ENCODE results near the gene CEP104. TPM values are rescaled to one million over a fixed set of nuclear protein-coding genes. Genes with fewer than 3 reads are reported as not detected.
A peak's percentile ranks its signal among the peaks of the same experiment; 100 is the strongest.
"Not testable (repeated sequence)": the region's sequence is repeated elsewhere in the genome, so short reads cannot be mapped to it uniquely, and the experiment has no call there.

Gene CEP104
- total and polyA plus RNA-seq, 8 donors = 7.0 to 128 (median 28.7) TPM

DNA sequence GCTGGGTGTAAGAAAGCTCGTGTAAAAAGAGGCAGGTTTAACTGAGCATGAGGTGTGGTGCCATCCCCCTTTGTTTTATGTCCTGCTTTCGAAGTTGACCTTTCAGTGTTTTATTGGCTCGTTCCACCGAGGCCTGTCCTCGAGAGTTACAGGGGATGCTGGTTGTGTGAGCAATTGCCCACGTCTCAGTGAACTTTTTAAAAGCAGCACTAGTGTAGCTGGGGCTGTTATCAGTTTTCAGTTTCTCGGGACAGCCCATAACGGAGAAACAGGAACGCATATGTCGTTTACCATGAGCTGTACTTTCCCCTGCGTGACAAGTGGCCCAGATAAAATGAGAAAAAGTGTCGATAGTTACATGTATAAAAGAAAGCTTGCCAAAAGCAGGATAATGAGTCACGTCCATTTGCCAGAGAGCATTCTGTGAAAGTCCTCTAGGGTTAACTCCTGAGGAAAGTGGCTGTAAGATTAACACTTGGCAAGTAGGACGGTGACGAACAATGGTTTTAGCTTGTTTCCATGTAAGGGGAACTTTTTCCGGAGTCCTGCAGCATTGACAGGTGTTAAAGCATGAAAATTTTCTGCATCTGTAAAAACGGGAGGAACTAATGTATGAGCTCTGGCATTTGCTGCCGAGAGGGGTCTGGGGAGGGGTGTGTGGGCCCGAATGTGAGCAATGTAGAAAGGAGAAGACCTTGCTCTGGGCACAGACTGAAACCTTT lies 52.9 kb downstream of the CEP104 start:
- 56 to 70% (median 60%) methylated on average over 19 of the region's 19 CpGs for WGBS, 5 donors
- no peak for DNase-seq

DNA sequence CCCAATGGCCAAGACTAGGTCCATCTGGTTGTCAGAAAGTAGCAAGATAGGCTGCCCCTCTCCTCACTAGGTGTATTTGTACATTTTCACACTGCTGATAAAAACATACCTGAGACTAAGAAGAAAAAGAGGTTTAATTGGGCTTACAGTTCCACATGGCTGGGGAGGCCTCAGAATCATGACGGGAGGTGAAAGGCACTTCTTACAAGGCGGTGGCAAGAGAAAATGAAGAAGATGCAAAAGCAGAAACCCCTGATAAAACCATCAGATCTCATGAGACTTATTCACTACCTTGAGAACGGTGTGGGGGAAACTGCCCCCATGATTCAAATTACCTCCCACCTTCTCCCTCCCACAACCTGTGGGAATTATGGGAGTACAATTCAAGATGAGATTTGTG lies 56.2 kb downstream of the CEP104 start:
- DNase-seq; H3K9me3 ChIP-seq; H3K4me3 ChIP-seq; H3K27ac ChIP-seq; H3K36me3 ChIP-seq; intact Hi-C loops (cut with DNase I; ENCODE audit: low total_unique reads): not testable (repeated sequence)
- Histone ChIP-seq H3K4me1 (peaks cover 5 to 13% (median 9%) of the 10 kb centered on the region in 4 donors), H3K27me3 (peaks cover 0 to 29% (median 4%) of the 10 kb centered on the region in 3 donors)
- 74 to 86% (median 78%) methylated on average over 3 of the region's 3 CpGs for WGBS, 5 donors

More for the DNA sequence above, 52.9 kb downstream of the CEP104 start:
- Histone ChIP-seq H3K4me3 (no peak overlapping the region), H3K27ac (no peak overlapping the region), H3K4me1 (peaks cover 0 to 3% (median 1%) of the 10 kb centered on the region in 4 donors), H3K27me3 (peaks cover 0 to 37% (median 4%) of the 10 kb centered on the region in 3 donors), H3K9me3 (no peaks in the 10 kb centered on the region), H3K36me3 (no peaks in the 10 kb centered on the region)
- intact Hi-C loops (cut with DNase I; ENCODE audit: low total_unique reads) = no loop called here
- TF ChIP-seq POLR2A (IDR thresholded peaks at IDR 0.05) (no peak), EP300 (IDR thresholded peaks at IDR 0.05) (no peak), POLR2AphosphoS5 (IDR thresholded peaks at IDR 0.05) (no peak)
- TF ChIP-seq, protein P1, sequence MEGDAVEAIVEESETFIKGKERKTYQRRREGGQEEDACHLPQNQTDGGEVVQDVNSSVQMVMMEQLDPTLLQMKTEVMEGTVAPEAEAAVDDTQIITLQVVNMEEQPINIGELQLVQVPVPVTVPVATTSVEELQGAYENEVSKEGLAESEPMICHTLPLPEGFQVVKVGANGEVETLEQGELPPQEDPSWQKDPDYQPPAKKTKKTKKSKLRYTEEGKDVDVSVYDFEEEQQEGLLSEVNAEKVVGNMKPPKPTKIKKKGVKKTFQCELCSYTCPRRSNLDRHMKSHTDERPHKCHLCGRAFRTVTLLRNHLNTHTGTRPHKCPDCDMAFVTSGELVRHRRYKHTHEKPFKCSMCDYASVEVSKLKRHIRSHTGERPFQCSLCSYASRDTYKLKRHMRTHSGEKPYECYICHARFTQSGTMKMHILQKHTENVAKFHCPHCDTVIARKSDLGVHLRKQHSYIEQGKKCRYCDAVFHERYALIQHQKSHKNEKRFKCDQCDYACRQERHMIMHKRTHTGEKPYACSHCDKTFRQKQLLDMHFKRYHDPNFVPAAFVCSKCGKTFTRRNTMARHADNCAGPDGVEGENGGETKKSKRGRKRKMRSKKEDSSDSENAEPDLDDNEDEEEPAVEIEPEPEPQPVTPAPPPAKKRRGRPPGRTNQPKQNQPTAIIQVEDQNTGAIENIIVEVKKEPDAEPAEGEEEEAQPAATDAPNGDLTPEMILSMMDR (IDR thresholded peaks at IDR 0.05) = no peak

DNA sequence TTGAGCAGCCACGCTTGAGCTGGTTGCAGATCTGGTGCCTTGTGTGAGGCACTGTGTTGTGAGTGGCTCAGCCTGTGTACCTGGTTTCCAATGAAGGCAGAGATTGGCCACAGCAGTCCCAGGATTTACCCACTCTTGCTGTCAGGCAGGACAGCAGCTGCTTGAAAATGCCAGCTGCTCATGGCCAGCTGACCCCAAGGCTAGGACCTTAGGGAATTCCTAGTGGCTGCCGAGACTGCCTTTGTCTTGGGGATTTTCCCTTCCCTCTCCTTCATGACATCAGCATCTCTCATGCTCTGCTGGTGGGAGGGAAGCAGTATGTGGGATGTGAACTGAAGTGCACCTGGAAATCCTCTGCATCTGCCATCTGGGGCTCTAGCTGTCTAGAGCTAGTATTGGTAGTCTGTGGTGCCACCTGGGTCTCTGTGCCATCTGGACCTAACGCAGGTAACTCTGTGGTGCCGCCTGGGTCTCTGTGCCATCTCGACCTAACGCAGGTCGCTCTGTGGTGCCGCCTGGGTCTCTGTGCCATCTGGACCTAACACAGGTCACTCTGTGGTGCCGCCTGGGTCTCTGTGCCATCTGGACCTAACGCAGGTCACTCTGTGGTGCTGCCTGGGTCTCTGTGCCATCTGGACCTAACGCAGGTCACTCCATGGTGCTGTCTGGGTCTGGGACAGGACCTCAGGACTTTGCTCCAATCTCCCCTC lies 56.9 kb downstream of the CEP104 start:
- WGBS, 5 donors = 76 to 89% (median 84%) methylated on average over 10 to 11 of the region's 11 CpGs

DNA sequence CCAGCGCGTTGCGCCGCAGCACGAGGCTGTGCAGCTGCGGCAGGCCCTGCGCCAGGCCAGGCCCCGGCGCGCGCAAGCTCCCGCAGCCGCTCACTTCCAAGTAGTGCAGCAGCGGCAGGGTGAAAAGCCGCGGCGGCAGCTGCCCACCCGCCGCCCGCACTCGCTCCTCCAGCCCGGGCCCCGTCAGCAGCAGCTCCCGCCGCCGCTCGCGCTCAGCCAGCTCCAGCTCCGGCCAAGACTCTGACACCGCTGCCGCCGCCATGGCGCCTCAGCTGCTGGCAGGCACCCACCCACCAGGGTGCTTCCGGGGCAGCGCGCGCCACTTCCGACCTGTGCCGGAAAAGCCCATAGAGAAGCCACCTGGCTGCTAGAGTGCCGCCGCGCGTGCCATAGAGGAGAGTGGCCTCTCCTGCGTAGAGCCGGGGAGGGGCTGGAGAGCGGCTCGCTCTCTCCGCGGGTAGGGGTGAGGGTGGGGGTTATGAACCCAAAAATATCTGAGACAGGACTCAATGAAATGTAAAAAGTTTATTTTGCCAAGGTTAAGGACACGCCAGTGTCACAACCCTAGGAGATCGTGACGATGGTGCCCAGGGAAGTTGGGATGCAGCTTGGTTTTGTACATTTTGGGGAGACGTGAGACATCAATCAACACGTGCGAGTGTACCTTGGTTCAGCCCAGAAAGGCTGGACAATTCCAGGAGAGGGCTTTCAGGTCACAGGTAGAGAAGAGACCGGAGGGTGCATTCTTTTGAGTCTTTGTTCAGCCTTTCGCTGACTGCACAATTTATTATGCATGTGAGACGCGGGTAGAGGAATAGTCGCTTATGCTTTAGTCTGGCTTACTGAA lies 60.6 kb downstream of the CEP104 start, which contains the start of gene LRRC47:
TSS of gene LRRC47 (minus strand) at position 284 of the 847 bp plus-strand sequence. CDS start at position 262, 22 bp downstream.
- H3K4me3 ChIP-seq = peak within 1 kb of the TSS; percentile 95 to 99 (median 97)
- peaks cover 0 to 11% (median 7%) of the 10 kb centered on the region in 4 donors for H3K36me3 ChIP-seq
- WGBS, 5 donors = 2 to 8% (median 3%) methylated on average over 23 to 60 of the region's 60 CpGs
- H3K27ac ChIP-seq = peak within 1 kb of the TSS; percentile 46 to 86 (median 69)
- H3K27me3 ChIP-seq = peaks cover 0 to 14% (median 4%) of the 10 kb centered on the region in 3 donors
- DNase-seq = peak; percentile 95 to 98
- TF ChIP-seq EP300 (IDR thresholded peaks at IDR 0.05) (no peak), POLR2AphosphoS5 (IDR thresholded peaks at IDR 0.05) (peak; percentile 75 to 96 (median 90)), POLR2A (IDR thresholded peaks at IDR 0.05) (no peak)
- TF ChIP-seq, protein P1 (IDR thresholded peaks at IDR 0.05) = peak in 1 of 7 experiments; percentile 25
- H3K4me1 ChIP-seq = peaks cover 29 to 56% (median 43%) of the 10 kb centered on the region in 4 donors
- intact Hi-C loops (cut with DNase I; ENCODE audit: low total_unique reads) = no loop called here
- no peaks in the 10 kb centered on the region for H3K9me3 ChIP-seq

More for the DNA sequence above, 56.9 kb downstream of the CEP104 start:
- peaks cover 0 to 29% (median 4%) of the 10 kb centered on the region in 3 donors for H3K27me3 ChIP-seq
- no peak overlapping the region for H3K4me3 ChIP-seq
- TF ChIP-seq POLR2AphosphoS5 (IDR thresholded peaks at IDR 0.05) (no peak), EP300 (IDR thresholded peaks at IDR 0.05) (no peak), POLR2A (IDR thresholded peaks at IDR 0.05) (no peak)
- TF ChIP-seq, protein P1 (IDR thresholded peaks at IDR 0.05) = no peak
- peaks cover 11 to 19% (median 16%) of the 10 kb centered on the region in 4 donors for H3K4me1 ChIP-seq
- no peak overlapping the region for H3K27ac ChIP-seq
- no peaks in the 10 kb centered on the region for H3K36me3 ChIP-seq
- intact Hi-C loops (cut with DNase I; ENCODE audit: low total_unique reads) = no loop called here
- no peak for DNase-seq
- H3K9me3 ChIP-seq = no peaks in the 10 kb centered on the region

Measured in stomach (tissue), 9 donors.